ENCODE data around the gene BANF1. TPM values are rescaled to one million over a fixed set of nuclear protein-coding genes. Genes with fewer than 3 reads are reported as not detected.

Gene BANF1, protein sequence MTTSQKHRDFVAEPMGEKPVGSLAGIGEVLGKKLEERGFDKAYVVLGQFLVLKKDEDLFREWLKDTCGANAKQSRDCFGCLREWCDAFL
- 56.4 and 64.6 TPM in 2 replicates for total RNA-seq

GRCh38 chr11:66001942-66002647, at the start of gene BANF1, which contains the start of gene EIF1AD:
Gene BANF1, plus strand, starts transcription at chr11:66002503. Its CDS starts 748 bp downstream, at chr11:66003251.
Gene EIF1AD, minus strand, starts transcription at chr11:66002157. Its CDS starts 1,768 bp downstream, at chr11:66000389.

GRCh38 chr11:65961267-65962140, 40.8 kb upstream of the BANF1 start, which contains the start of gene SART1:
Gene SART1, plus strand, starts transcription at chr11:65961734. Its CDS starts 47 bp downstream, at chr11:65961781.

DNA sequence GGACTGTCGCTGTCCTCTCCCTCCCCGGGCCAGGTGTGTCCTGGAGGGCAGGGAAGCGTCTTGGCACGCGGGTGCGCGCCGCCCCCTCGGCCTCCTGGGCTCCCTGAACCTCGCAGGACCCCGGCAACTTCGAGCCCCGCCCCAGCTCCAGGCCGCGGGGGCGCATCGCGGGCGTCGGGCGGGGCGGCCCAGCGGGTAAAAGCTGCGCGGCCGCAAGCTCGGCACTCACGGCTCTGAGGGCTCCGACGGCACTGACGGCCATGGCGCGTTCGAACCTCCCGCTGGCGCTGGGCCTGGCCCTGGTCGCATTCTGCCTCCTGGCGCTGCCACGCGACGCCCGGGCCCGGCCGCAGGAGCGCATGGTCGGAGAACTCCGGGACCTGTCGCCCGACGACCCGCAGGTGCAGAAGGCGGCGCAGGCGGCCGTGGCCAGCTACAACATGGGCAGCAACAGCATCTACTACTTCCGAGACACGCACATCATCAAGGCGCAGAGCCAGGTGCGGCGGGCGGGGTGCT, 9.5 kb downstream of the BANF1 start, which contains the start of gene CST6:
TSS of gene CST6 (plus strand) at position 224 of the 519 bp plus-strand sequence. CDS start at position 261, 37 bp downstream.

GRCh38 chr11:66026017-66026529, 23.8 kb downstream of the BANF1 start, which contains the start of gene CATSPER1:
Gene CATSPER1, minus strand, starts transcription at chr11:66026479. Its CDS starts 100 bp downstream, at chr11:66026379.

GRCh38 chr11:66048547-66049323, 46.4 kb downstream of the BANF1 start, which contains the start of gene GAL3ST3:
Gene GAL3ST3, minus strand, starts transcription at chr11:66049161. Its CDS starts 3,746 bp downstream, at chr11:66045415.

GRCh38 chr11:66051766-66052663, 49.7 kb downstream of the BANF1 start, which contains the start of gene SF3B2:
Gene SF3B2, plus strand, starts transcription at chr11:66052364. Its CDS starts 21 bp downstream, at chr11:66052385.

Other genes starting within 250 kb of the BANF1 start
- gene AP5B1, start 221.5 kb upstream of the BANF1 start, total RNA-seq, result 11.8 and 12.2 TPM in 2 replicates
- gene OVOL1, start 215.4 kb upstream of the BANF1 start, total RNA-seq, result not detected in 2 replicates
- gene SNX32, start 168.5 kb upstream of the BANF1 start, total RNA-seq, result 3.4 and 3.9 TPM in 2 replicates
- gene CFL1, start 144.3 kb upstream of the BANF1 start, total RNA-seq, result 687 and 730 TPM in 2 replicates
- gene MUS81, start 142.1 kb upstream of the BANF1 start, total RNA-seq, result 16.9 and 27.2 TPM in 2 replicates
- 164 and 229 TPM in 2 replicates for gene EFEMP2, start 129.7 kb upstream of the BANF1 start, total RNA-seq
- 2.4 TPM in 1 of 2 replicates, not detected in the other for gene CTSW, start 122.7 kb upstream of the BANF1 start, total RNA-seq
- 104 and 109 TPM in 2 replicates for gene FIBP, start 114.0 kb upstream of the BANF1 start, total RNA-seq
- 122 and 131 TPM in 2 replicates for gene CCDC85B, start 111.8 kb upstream of the BANF1 start, total RNA-seq
- gene FOSL1, start 102.1 kb upstream of the BANF1 start, total RNA-seq, result 19.4 and 22.3 TPM in 2 replicates
- gene C11orf68, start 83.4 kb upstream of the BANF1 start, total RNA-seq, result 22.6 and 30.1 TPM in 2 replicates
- gene DRAP1, start 83.1 kb upstream of the BANF1 start, total RNA-seq, result 145 and 147 TPM in 2 replicates
- not detected in 2 replicates for gene TSGA10IP, start 57.0 kb upstream of the BANF1 start, total RNA-seq
- 47.9 and 101 TPM in 2 replicates for gene SART1, start 40.8 kb upstream of the BANF1 start, total RNA-seq
- 20.5 and 21.6 TPM in 2 replicates for gene EIF1AD, start 346 bp upstream of the BANF1 start, total RNA-seq
- 0.20 and 0.87 TPM in 2 replicates for gene CST6, start 9.5 kb downstream of the BANF1 start, total RNA-seq
- gene CATSPER1, start 24.0 kb downstream of the BANF1 start, total RNA-seq, result not detected in 2 replicates
- not detected in 2 replicates for gene GAL3ST3, start 46.7 kb downstream of the BANF1 start, total RNA-seq
- 109 and 119 TPM in 2 replicates for gene SF3B2, start 49.9 kb downstream of the BANF1 start, total RNA-seq
- 45.5 and 51.7 TPM in 2 replicates for gene PACS1, start 67.8 kb downstream of the BANF1 start, total RNA-seq